Keratinocyte (primary cell): Measurements from ENCODE around the gene FBXO47.

ENCODE experiments used
- CTCF ChIP-seq, 3 experiments: IDR thresholded peaks in 1 of 3; conservative IDR thresholded peaks in 1 of 3; optimal IDR thresholded peaks in 1 of 3; 2 replicates in 2 of 3; 3 replicates in 1 of 3; pipeline versions ENCODE3 to v1.5.1; 2011; ENCODE audit warnings: low read length in 3 of 3, mild to moderate bottlenecking in 3 of 3, moderate library complexity in 2 of 3, control low read depth in 1 of 3, inconsistent platforms in 1 of 3; ENCODE audit not compliant: insufficient read depth in 2 of 3; ENCODE audit errors: extremely low read depth in 1 of 3
- EZH2 ChIP-seq: IDR thresholded peaks from one replicate; pipeline ENCODE4 v1.6.1; 2012; ENCODE audit warnings: inconsistent platforms, mild to moderate bottlenecking, low read length, moderate library complexity

GRCh38 chr17:38889745-38890409 lies 77.3 kb downstream of the FBXO47 start:
- TF ChIP-seq CTCF (optimal IDR thresholded peaks at IDR 0.05 in 1 of 3, IDR thresholded peaks at IDR 0.05 in 1 of 3, conservative IDR thresholded peaks at IDR 0.05 in 1 of 3; ENCODE audit: extremely low read depth in 1 of 3, insufficient read depth in 2 of 3, low read length in 3 of 3) (no peak), EZH2 (no peak)
